Neural progenitor cell (in vitro differentiated cells): ENCODE data around the gene ASXL2.

Source experiments
- EZH2 ChIP-seq: fragments of 200-600 bp; sonication (generic); IDR thresholded peaks from 2 replicates; pipeline ENCODE4 v1.6.1; 2017; ENCODE audit warnings: antibody characterized with exemption, mild to moderate bottlenecking, moderate library complexity
- EZH2phosphoT487 ChIP-seq: fragments of 200-600 bp; sonication (generic); IDR thresholded peaks from 2 replicates; pipeline ENCODE4 v1.6.1; 2017; ENCODE audit warnings: antibody characterized with exemption
- TF ChIP-seq, protein P1 (sequence below): fragments of 200-600 bp; sonication (generic); IDR thresholded peaks from 2 replicates; pipeline ENCODE4 v1.5.1; 2017; ENCODE audit warnings: antibody characterized with exemption, mild to moderate bottlenecking

GRCh38 chr2:25794544-25795276, 83.6 kb downstream of the ASXL2 start:
- TF ChIP-seq EZH2 (no peak), EZH2phosphoT487 (no peak)
- TF ChIP-seq, protein P1, sequence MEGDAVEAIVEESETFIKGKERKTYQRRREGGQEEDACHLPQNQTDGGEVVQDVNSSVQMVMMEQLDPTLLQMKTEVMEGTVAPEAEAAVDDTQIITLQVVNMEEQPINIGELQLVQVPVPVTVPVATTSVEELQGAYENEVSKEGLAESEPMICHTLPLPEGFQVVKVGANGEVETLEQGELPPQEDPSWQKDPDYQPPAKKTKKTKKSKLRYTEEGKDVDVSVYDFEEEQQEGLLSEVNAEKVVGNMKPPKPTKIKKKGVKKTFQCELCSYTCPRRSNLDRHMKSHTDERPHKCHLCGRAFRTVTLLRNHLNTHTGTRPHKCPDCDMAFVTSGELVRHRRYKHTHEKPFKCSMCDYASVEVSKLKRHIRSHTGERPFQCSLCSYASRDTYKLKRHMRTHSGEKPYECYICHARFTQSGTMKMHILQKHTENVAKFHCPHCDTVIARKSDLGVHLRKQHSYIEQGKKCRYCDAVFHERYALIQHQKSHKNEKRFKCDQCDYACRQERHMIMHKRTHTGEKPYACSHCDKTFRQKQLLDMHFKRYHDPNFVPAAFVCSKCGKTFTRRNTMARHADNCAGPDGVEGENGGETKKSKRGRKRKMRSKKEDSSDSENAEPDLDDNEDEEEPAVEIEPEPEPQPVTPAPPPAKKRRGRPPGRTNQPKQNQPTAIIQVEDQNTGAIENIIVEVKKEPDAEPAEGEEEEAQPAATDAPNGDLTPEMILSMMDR, result no peak
